Neutrophil (primary cell): ENCODE results near the gene MEPCE.
A peak's percentile ranks its signal among the peaks of the same experiment; 100 is the strongest.

Experiments used
- H3K27ac ChIP-seq: fragments of 200-600 bp; sonication (generic); 2 replicates; pipeline ENCODE4 v1.5.1; 2016; ENCODE audit warnings: mild to moderate bottlenecking, moderate library complexity
- H3K27me3 ChIP-seq: fragments of 200-600 bp; sonication (generic); 2 replicates; pipeline ENCODE4 v1.6.0; 2016; ENCODE audit warnings: mild to moderate bottlenecking
- H3K36me3 ChIP-seq: fragments of 200-600 bp; sonication (generic); 2 replicates; pipeline ENCODE4 v1.5.1; 2017
- H3K4me1 ChIP-seq, 2 experiments: fragments of 200-600 bp in 1 of 2; sonication (generic) in 1 of 2; 1 replicate in 1 of 2; 2 replicates in 1 of 2; pipeline versions ENCODE4 v1.5.1 to v1.6.1; 2013 to 2016; ENCODE audit warnings: low read depth in 1 of 2, low read length in 1 of 2, mild to moderate bottlenecking in 1 of 2, moderate library complexity in 1 of 2; ENCODE audit not compliant: control insufficient read depth in 1 of 2, insufficient read depth in 1 of 2
- H3K4me3 ChIP-seq, 2 experiments: fragments of 200-600 bp in 1 of 2; sonication (generic) in 1 of 2; 1 replicate in 1 of 2; 2 replicates in 1 of 2; pipeline ENCODE4 v1.5.1; 2013 to 2016; ENCODE audit warnings: low read depth in 1 of 2, low read length in 1 of 2, mild to moderate bottlenecking in 1 of 2, moderate library complexity in 1 of 2
- H3K9me3 ChIP-seq: fragments of 200-600 bp; sonication (generic); 2 replicates; pipeline ENCODE4 v1.5.1; 2016
- CTCF ChIP-seq: fragments of 200-600 bp; sonication (generic); IDR thresholded peaks from 2 replicates; pipeline ENCODE4 v1.5.1; 2016; ENCODE audit warnings: antibody characterized with exemption

The MEPCE gene

GRCh38 chr7:100472121-100472851, 42.7 kb downstream of the MEPCE start:
- peak overlapping the region; percentile 59 for H3K27ac ChIP-seq
- H3K27me3 ChIP-seq, result no peaks in the 10 kb centered on the region
- H3K4me1 ChIP-seq, result peaks cover 41 to 42% of the 10 kb centered on the region in 2 experiments
- H3K9me3 ChIP-seq, result no peaks in the 10 kb centered on the region
- H3K4me3 ChIP-seq, result no peak overlapping the region
- TF ChIP-seq CTCF, result no peak
- H3K36me3 ChIP-seq, result peaks cover 100% of the 10 kb centered on the region

DNA sequence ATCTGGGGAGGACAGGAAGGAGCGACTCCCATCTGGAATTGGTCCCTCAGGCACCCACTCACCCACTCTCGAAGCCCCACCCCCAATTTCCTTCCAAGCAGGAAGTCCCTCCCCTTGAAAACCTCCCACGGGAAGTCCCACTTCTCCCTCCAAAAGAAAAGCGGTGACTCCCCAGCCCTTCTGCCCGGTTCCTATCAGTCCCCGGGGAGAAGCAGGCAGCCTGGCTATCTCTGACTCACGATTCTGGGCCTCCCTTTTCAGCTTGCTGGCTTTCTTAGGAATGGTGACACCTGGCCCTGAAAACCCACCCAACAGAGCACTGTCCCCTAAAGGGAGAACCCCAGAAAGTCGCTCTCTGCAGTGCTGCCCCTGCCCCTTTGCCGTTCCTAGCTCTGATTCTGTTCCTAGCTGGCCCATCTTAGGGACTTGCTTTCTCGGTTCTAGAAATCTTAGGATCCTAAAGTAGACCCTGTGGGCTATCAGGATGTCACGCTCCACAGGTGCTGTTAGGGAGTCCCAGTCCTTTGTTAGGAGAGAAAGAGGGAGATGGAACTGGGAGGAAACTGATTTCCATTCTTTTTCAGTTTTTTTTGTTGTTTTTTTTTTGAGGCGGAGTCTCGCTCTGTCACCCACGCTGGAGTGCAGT, 43.3 kb downstream of the MEPCE start:
- Histone ChIP-seq H3K4me3 (no peak overlapping the region), H3K27ac (peak overlapping the region; percentile 59), H3K36me3 (peaks cover 98% of the 10 kb centered on the region), H3K9me3 (no peaks in the 10 kb centered on the region), H3K27me3 (no peaks in the 10 kb centered on the region), H3K4me1 (peaks cover 42 to 43% of the 10 kb centered on the region in 2 experiments)
- no peak for TF ChIP-seq CTCF

DNA sequence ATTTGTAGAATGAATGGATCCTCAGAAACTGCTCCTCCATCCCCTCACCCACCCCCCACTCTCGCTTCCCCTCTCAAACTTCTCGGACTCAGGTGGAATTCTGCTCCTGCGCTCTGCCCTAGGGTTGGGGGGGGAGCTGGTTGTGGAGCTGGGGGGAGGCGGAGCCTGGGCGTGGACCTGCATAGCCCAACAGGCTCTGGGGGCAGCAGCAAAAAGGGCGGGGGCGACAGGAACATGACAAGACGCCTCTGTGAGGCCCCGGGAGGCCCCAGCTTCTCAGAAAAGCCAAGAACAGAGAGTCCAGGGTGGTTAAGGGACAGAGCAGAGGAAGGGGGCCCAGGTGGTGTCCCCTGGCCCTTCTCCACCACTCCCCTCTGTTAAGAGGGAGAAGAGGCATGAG, 45.9 kb downstream of the MEPCE start:
- H3K4me1 ChIP-seq, result peaks cover 37 to 43% of the 10 kb centered on the region in 2 experiments
- H3K27me3 ChIP-seq, result no peaks in the 10 kb centered on the region
- H3K27ac ChIP-seq, result peak overlapping the region; percentile 98
- peak overlapping the region; percentile 86 to 97 for H3K4me3 ChIP-seq
- peaks cover 72% of the 10 kb centered on the region for H3K36me3 ChIP-seq
- TF ChIP-seq CTCF, result no peak
- no peaks in the 10 kb centered on the region for H3K9me3 ChIP-seq

DNA sequence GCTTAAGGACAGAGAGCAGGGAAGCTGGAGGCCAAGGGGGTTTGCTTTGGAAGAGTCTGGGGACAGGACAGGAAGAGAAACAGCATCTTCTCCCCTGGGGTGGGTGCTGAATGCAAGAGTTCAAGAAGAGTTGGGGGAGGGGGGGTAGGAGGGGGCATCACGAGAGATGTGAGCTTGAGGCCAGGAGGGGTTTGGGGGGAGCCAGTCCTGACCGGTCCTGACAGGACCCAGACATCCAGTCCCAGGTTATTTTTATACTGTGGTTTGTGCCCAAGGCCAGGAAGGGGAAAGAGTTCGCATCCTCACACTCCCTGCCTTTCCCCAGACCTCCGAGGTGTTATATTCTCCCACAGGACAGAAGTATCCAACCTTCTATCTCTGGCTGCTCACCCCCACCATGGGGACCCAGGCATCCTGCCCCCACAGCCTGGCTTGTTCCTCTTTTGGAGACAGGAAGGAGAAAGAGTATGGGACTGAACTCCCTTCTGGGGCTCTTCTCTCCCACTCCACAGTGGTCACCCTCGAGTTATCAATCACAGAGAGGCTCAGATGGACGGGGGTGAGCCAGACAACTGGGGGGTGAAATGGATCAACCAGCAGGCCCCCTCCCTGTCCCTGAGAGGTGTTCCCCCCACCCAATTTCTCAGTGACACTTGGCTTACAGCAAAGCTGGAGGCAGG, 46.6 kb downstream of the MEPCE start:
- peak overlapping the region; percentile 86 to 97 for H3K4me3 ChIP-seq
- no peaks in the 10 kb centered on the region for H3K9me3 ChIP-seq
- H3K4me1 ChIP-seq, result peaks cover 37 to 43% of the 10 kb centered on the region in 2 experiments
- no peaks in the 10 kb centered on the region for H3K27me3 ChIP-seq
- H3K36me3 ChIP-seq, result peaks cover 65% of the 10 kb centered on the region
- H3K27ac ChIP-seq, result peak overlapping the region; percentile 98
- no peak for TF ChIP-seq CTCF

DNA sequence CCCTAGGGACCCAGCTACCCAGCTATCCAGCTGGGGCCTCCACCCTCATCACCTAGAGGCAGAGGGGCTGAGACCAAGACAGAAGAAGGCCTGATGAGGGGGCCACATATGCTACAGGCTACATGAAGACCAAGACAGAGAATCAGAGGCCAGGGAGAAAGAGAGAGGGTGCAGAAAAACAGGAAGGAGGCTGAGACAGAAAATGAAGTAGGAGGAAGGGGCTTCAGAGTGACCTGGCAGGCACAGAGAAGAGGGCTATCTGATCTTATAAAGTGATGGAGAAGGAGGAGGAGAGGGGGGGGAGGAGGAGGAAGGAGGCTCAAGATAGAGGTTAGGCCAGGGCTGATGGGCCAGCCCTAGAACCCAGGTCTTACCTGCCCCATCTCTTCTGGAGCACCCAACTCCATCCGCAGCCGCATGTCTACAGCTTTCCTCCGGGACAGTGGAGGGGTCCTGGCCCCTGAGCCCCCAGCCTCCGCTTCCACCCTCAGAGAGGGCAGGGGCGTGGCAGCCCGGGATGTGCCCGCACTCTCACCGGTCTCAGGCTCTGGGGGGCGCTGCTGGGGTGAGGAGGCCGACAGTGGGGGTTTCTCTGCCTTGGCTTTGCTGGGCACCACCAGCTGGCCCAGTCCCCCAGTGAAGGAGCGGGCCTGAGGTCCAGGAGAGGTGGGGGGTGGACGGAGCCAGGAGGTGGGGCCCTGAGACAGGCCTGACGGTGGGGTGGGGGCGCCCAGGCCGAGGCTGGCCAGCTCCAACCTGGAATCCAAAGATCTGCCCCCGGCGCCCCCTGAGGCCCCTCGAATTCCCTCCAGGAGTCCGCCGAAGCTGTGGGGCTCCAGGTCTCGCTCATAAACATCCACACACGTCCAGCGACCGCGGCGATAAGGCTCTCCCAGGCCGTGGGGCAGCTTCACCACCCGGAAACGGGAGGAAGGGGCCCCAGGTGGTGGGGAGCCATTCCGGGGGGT, 47.6 kb downstream of the MEPCE start:
- H3K27ac ChIP-seq, result peak overlapping the region; percentile 98

More for the DNA sequence above, 47.6 kb downstream of the MEPCE start:
- peaks cover 37 to 43% of the 10 kb centered on the region in 2 experiments for H3K4me1 ChIP-seq
- peak overlapping the region; percentile 86 to 97 for H3K4me3 ChIP-seq
- TF ChIP-seq CTCF, result no peak
- H3K27me3 ChIP-seq, result no peaks in the 10 kb centered on the region
- H3K9me3 ChIP-seq, result no peaks in the 10 kb centered on the region
- peaks cover 56% of the 10 kb centered on the region for H3K36me3 ChIP-seq
